MM.1S (cell line): ENCODE data around the gene KCNQ2.

ENCODE experiments used
- EZH2 ChIP-seq: fragments of 300-600 bp; sonication (generic); optimal IDR thresholded peaks from 2 replicates; pipeline ENCODE3; 2017; ENCODE audit warnings: low read depth, mild to moderate bottlenecking, antibody characterized with exemption, low read length, mixed read lengths
- EZH2phosphoT487 ChIP-seq: fragments of 300-600 bp; sonication (generic); IDR thresholded peaks from 2 replicates; pipeline ENCODE4 v1.6.1; 2018; ENCODE audit warnings: antibody characterized with exemption, low read length
- TF ChIP-seq, protein P1 (sequence below): fragments of 300-600 bp; sonication (generic); IDR thresholded peaks from 2 replicates; pipeline ENCODE4 v1.5.1; 2016; ENCODE audit warnings: antibody characterized with exemption, low read length, mixed read lengths

GRCh38 chr20:63449025-63449424, 23.4 kb downstream of the KCNQ2 start:
- TF ChIP-seq, protein P1, sequence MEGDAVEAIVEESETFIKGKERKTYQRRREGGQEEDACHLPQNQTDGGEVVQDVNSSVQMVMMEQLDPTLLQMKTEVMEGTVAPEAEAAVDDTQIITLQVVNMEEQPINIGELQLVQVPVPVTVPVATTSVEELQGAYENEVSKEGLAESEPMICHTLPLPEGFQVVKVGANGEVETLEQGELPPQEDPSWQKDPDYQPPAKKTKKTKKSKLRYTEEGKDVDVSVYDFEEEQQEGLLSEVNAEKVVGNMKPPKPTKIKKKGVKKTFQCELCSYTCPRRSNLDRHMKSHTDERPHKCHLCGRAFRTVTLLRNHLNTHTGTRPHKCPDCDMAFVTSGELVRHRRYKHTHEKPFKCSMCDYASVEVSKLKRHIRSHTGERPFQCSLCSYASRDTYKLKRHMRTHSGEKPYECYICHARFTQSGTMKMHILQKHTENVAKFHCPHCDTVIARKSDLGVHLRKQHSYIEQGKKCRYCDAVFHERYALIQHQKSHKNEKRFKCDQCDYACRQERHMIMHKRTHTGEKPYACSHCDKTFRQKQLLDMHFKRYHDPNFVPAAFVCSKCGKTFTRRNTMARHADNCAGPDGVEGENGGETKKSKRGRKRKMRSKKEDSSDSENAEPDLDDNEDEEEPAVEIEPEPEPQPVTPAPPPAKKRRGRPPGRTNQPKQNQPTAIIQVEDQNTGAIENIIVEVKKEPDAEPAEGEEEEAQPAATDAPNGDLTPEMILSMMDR = no peak
- TF ChIP-seq EZH2 = no peak
- TF ChIP-seq EZH2phosphoT487 = no peak
